ENCODE data around the gene RAPGEF4. TPM values are rescaled to one million over a fixed set of nuclear protein-coding genes. Genes with fewer than 3 reads are reported as not detected.

The RAPGEF4 gene
- total RNA-seq, 1 experiment from 2014 or later, result not detected

DNA sequence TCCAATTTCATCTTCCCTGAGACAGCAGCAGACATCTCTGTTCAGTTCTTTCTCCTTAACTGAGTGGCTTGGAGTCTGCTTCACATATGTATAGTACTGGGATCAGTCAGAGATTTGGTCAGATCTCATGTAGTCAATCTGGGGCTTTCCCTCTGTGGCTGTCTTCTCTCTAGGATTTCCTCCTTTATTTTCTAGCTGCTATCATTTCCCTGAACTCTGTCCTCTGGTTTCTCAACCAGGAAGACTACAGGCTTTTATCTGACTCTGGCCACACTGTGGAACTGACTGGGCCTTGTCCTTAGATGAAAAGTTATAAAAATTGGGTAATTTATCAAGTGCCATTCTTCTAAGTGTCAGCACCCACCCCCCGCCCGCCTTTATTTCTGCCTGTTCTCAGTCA is 121.0 kb downstream of the RAPGEF4 start:
- no peak overlapping the region for H3K4me2 ChIP-seq
- no peak for TF ChIP-seq EZH2 (IDR thresholded peaks at IDR 0.05; ENCODE audit: low read depth)
- TF ChIP-seq, protein P1, sequence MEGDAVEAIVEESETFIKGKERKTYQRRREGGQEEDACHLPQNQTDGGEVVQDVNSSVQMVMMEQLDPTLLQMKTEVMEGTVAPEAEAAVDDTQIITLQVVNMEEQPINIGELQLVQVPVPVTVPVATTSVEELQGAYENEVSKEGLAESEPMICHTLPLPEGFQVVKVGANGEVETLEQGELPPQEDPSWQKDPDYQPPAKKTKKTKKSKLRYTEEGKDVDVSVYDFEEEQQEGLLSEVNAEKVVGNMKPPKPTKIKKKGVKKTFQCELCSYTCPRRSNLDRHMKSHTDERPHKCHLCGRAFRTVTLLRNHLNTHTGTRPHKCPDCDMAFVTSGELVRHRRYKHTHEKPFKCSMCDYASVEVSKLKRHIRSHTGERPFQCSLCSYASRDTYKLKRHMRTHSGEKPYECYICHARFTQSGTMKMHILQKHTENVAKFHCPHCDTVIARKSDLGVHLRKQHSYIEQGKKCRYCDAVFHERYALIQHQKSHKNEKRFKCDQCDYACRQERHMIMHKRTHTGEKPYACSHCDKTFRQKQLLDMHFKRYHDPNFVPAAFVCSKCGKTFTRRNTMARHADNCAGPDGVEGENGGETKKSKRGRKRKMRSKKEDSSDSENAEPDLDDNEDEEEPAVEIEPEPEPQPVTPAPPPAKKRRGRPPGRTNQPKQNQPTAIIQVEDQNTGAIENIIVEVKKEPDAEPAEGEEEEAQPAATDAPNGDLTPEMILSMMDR (conservative IDR thresholded peaks at IDR 0.05), result no peak
- H3K79me2 ChIP-seq (ENCODE audit: low read depth), result no peaks in the 10 kb centered on the region
- no peaks in the 10 kb centered on the region for H3K9me3 ChIP-seq (ENCODE audit: insufficient read depth, low read depth)
- CTCF ChIA-PET, result no interaction called here
- H3K27ac ChIP-seq, result no peak overlapping the region
- H3K4me1 ChIP-seq (replicated peaks; ENCODE audit: insufficient read depth), result no peaks in the 10 kb centered on the region
- H3K36me3 ChIP-seq (ENCODE audit: low read depth), result no peaks in the 10 kb centered on the region
- H3K4me3 ChIP-seq, result no peak overlapping the region
- H3F3A ChIP-seq (ENCODE audit: insufficient read depth, low read depth), result no peaks in the 10 kb centered on the region
- no peak for DNase-seq
- no peaks in the 10 kb centered on the region for H3K27me3 ChIP-seq (ENCODE audit: insufficient read depth, low read depth)
- no peak overlapping the region for H2AFZ ChIP-seq
- H3K9me2 ChIP-seq (ENCODE audit: insufficient read depth), result no peaks in the 10 kb centered on the region
- POLR2A ChIA-PET (ENCODE audit: unreplicated experiment), result no interaction called here
- intact Hi-C loops (cut with micrococcal nuclease; ENCODE audit: unreplicated experiment), result no loop called here
- no TSS peak for BruUV-seq (replicated peaks)
- no peaks in the 10 kb centered on the region for H4K20me1 ChIP-seq (ENCODE audit: insufficient read depth)

DNA sequence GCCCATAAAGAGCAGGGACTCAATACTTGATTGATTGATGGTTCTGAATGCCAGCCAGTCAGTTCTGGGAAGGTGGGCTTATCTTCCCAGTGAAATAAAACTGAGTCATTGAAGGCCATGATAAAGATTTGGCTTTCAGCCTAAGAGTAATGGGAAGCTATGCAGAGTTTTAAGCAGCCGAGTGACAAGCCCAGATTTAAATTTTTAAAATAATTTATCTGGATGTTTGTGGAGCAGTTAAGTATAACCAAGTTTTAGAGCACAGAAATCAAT is 122.8 kb downstream of the RAPGEF4 start:
- H2AFZ ChIP-seq, result no peak overlapping the region
- ChIA-PET CTCF (no interaction called here), POLR2A (ENCODE audit: unreplicated experiment) (interaction anchor here (0.6 kb wide), 1 partner anchor 188 kb away, joined by 5 read pairs; no protein-coding TSS in a partner anchor)
- no peak overlapping the region for H3K4me3 ChIP-seq
- no peaks in the 10 kb centered on the region for H4K20me1 ChIP-seq (ENCODE audit: insufficient read depth)
- H3K36me3 ChIP-seq (ENCODE audit: low read depth), result no peaks in the 10 kb centered on the region
- H3K9me3 ChIP-seq (ENCODE audit: insufficient read depth, low read depth), result no peaks in the 10 kb centered on the region
- no peaks in the 10 kb centered on the region for H3K4me1 ChIP-seq (replicated peaks; ENCODE audit: insufficient read depth)
- H3K9me2 ChIP-seq (ENCODE audit: insufficient read depth), result no peaks in the 10 kb centered on the region
- no peak for DNase-seq
- intact Hi-C loops (cut with micrococcal nuclease; ENCODE audit: unreplicated experiment), result no loop called here
- H3K79me2 ChIP-seq (ENCODE audit: low read depth), result no peaks in the 10 kb centered on the region
- no peak for TF ChIP-seq EZH2 (IDR thresholded peaks at IDR 0.05; ENCODE audit: low read depth)
- TF ChIP-seq, protein P1 (conservative IDR thresholded peaks at IDR 0.05), result no peak
- H3K27me3 ChIP-seq (ENCODE audit: insufficient read depth, low read depth), result no peaks in the 10 kb centered on the region
- H3K4me2 ChIP-seq, result no peak overlapping the region
- BruUV-seq (replicated peaks), result no TSS peak
- H3F3A ChIP-seq (ENCODE audit: insufficient read depth, low read depth), result no peaks in the 10 kb centered on the region
- no peak overlapping the region for H3K27ac ChIP-seq

DNA sequence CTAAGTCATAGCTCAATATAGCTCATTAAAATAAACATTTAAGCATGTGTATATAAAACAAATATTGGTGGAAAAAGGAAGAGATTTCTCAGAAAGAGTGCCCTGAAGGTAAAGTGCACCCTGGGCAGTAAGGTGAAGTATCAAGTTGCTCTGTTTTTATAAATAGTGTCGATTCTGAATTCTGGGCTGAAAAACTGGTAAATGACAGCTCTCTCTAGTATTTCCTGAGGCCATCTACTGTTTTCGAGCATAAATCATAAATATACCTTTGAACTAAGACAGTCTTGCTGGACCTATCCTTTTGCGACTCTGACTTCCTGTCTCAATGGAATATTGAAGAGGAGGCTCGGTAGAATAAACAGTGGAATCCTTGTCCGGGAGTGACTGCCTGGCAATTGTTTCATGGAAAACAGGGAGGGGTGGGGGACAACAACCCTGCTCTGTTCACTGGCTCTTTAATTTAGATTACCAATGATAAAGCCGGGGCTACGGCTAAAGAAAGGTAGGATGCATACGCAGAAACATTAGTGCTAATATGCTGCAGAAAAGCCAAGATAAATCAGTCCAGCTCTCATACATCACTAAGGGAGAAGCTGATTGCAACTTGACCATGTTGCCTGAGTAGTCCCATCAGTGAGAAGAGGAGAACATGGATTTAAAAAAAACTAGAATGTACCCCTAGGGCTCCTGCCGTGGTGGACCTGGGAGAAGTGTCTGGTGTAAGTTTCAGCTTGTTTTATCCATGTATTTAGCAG is 124.1 kb downstream of the RAPGEF4 start:
- Histone ChIP-seq H3K4me3 (no peak overlapping the region), H3K27ac (no peak overlapping the region), H3K4me2 (no peak overlapping the region), H3K9me2 (ENCODE audit: insufficient read depth) (no peaks in the 10 kb centered on the region), H3F3A (ENCODE audit: insufficient read depth, low read depth) (no peaks in the 10 kb centered on the region), H2AFZ (peak overlapping the region; percentile 10; the same call in 1 of the 2 replicates), H3K9me3 (ENCODE audit: insufficient read depth, low read depth) (no peaks in the 10 kb centered on the region), H3K79me2 (ENCODE audit: low read depth) (no peaks in the 10 kb centered on the region), H3K36me3 (ENCODE audit: low read depth) (no peaks in the 10 kb centered on the region), H3K27me3 (ENCODE audit: insufficient read depth, low read depth) (no peaks in the 10 kb centered on the region), H4K20me1 (ENCODE audit: insufficient read depth) (no peaks in the 10 kb centered on the region), H3K4me1 (replicated peaks; ENCODE audit: insufficient read depth) (no peaks in the 10 kb centered on the region)
- no peak for TF ChIP-seq EZH2 (IDR thresholded peaks at IDR 0.05; ENCODE audit: low read depth)
- TF ChIP-seq, protein P1 (conservative IDR thresholded peaks at IDR 0.05), result no peak
- BruUV-seq (replicated peaks), result no TSS peak
- no peak for DNase-seq
- POLR2A ChIA-PET (ENCODE audit: unreplicated experiment), result interaction anchor here (0.6 kb wide), 1 partner anchor 131 kb away, joined by 7 read pairs; no protein-coding TSS in a partner anchor
- intact Hi-C loops (cut with micrococcal nuclease; ENCODE audit: unreplicated experiment), result no loop called here
- CTCF ChIA-PET, result no interaction called here
